ENCODE data around the gene HES4.
A peak's percentile ranks its signal among the peaks of the same experiment; 100 is the strongest.

GRCh38 chr1:951364-951763 is 48.5 kb downstream of the HES4 start:
- TF ChIP-seq ZNF274 (IDR thresholded peaks at IDR 0.05; ENCODE audit: low read length) (no peak), ZNF274 (tag by site-specific recombination; IDR thresholded peaks at IDR 0.05; ENCODE audit: borderline replicate concordance) (no peak), CTCF (tag by site-specific recombination; IDR thresholded peaks at IDR 0.05) (peak; percentile 58), ZFHX2 (tag by site-specific recombination; conservative IDR thresholded peaks at IDR 0.05) (no peak), ZFP69B (tag by site-specific recombination; IDR thresholded peaks at IDR 0.05) (no peak), PRDM10 (tag by site-specific recombination; IDR thresholded peaks at IDR 0.05) (no peak), ZNF223 (tag by site-specific recombination; IDR thresholded peaks at IDR 0.05) (peak; percentile 80), YY1 (tag by site-specific recombination; IDR thresholded peaks at IDR 0.05) (no peak), ZNF280C (tag by site-specific recombination; IDR thresholded peaks at IDR 0.05) (no peak), ZNF112 (tag by site-specific recombination; IDR thresholded peaks at IDR 0.05) (no peak), PRDM2 (tag by site-specific recombination; IDR thresholded peaks at IDR 0.05; ENCODE audit: borderline replicate concordance) (no peak), ZNF548 (tag by site-specific recombination; IDR thresholded peaks at IDR 0.05) (no peak)

Measured in HEK293 (cell line).